HG03045 (cell line): ENCODE results near the gene FBN1.

ENCODE experiments used
- ATAC-seq: cut with Tn5 transposase; IDR thresholded peaks from one replicate; pipeline ENCODE4 v1.9.1; 2021; ENCODE audit warnings: mild to moderate bottlenecking, moderate library complexity; ENCODE audit not compliant: unreplicated experiment

The FBN1 gene

GRCh38 chr15:48527517-48527916, 118.0 kb downstream of the FBN1 start:
- no peak for ATAC-seq

GRCh38 chr15:48522911-48523310, 122.6 kb downstream of the FBN1 start:
- ATAC-seq = no peak

GRCh38 chr15:48522123-48522522, 123.4 kb downstream of the FBN1 start:
- ATAC-seq = no peak

- no peak for ATAC-seq
Measured at GRCh38 chr15:48520376-48521155, 124.9 kb downstream of the FBN1 start.

- no peak for ATAC-seq
Measured at GRCh38 chr15:48516121-48516520, 129.4 kb downstream of the FBN1 start.

DNA sequence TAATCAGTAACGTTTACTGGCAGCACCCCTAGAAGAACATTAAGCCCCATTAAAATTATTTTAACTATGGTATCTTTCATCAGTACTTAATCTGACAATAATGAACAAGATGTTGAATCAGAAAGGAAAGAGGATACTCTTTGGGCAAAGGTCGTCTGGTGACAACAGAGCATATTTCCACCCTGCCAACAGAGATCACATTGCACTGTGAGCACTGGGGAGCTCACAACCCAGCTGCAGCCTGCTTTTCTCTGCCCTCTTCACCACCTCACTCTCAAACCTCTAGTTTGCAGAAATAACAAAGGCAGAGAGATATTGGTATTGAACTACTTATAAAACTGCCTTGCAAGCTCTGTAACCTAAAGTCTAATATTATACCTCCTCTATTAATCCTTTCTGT, 130.0 kb downstream of the FBN1 start:
- no peak for ATAC-seq

DNA sequence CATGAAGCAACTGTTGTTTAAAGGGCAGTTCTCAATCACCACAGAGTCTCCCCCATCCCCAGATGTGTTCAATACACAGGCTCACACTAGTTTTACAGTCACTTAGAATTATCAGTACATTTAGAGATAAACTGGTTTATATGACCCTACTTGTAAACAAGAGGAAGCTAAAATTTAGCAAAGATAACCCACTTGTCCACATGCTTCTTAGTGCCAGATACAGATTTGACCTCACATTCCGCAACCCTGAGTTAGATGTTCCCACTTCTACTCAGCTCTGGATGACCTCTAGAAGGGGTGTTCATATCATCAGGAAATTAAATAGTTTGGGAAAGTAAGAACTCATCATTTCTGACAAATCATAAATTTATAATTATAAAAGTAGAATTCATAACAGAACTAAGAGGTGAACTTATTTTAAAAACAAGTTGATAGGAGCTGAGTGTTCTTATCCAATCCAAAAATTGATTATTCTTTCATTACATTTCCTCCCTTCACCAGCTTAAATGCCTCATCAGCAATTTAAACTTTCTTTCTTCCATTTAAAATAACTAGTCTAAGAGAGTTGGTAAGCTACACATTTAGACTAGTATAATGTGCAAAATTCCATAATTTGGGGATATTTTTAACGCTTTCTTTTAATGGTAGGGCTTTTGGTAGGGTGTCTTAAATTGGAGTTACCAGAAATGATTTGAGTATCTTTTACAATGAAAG, 131.2 kb downstream of the FBN1 start:
- no peak for ATAC-seq

DNA sequence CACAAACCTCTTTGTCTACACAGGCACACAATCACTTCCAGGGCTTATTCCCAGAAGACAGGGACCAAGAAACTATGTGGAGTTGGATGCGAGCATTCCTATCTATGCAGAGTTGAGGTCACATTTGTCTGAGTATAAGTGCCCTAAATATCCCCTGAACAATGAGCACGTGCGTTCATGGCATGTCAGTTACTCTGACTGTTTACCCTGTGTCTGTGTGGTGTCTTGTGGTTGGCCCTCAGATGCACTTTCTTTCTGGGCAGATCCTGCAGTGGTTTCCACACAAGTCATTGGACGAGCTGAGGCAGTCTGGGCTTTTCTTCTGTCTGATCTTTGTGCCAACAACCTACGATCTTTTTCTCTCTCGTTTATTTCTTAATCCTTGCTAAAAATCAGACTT, 134.5 kb downstream of the FBN1 start:
- no peak for ATAC-seq

- ATAC-seq = no peak
Measured at GRCh38 chr15:48507416-48508065, 138.0 kb downstream of the FBN1 start.

GRCh38 chr15:48505067-48505466, 140.4 kb downstream of the FBN1 start:
- ATAC-seq = no peak

DNA sequence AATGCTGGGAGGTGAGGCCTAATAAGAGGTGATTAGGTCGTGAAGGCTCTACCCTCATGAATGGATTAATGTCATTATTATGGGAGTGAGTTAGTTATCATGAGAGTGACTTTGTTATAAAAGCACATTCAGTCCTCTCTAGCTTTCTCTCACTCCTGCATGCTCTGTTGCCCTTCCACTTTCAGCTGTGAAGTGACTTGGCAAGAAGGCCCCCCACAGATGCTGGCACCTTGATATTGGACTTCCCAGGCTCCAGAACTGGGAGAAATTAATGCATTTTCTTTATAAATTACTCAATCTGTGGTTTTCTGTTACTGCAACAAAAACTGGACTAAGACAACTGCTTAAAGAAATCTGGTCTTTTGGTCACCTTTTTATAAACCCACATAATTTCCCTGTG, 144.3 kb downstream of the FBN1 start:
- ATAC-seq = no peak

- ATAC-seq = no peak
Measured at GRCh38 chr15:48500595-48500994, 144.9 kb downstream of the FBN1 start.

DNA sequence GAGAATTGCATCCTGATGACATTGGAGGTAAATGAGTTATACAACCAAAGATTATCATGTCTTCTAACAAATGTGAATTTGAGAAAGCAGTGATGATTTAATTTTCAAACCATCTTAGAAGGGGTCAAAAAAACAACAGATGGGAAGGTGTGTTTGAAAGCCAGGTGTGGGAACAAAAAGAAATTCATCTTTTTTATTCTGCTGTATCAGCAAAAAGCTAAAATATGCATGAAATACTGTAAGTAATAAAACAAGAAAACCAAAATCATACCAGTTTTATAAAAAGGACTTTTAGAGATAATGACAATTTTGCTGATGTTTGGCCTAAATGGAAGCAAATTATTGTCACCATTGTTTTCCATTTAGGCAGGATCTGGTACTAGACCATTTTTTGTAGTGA, 145.5 kb downstream of the FBN1 start:
- ATAC-seq = no peak

GRCh38 chr15:48498828-48499227, 146.7 kb downstream of the FBN1 start:
- no peak for ATAC-seq

- ATAC-seq = no peak
Measured at GRCh38 chr15:48494631-48495030, 150.9 kb downstream of the FBN1 start.

DNA sequence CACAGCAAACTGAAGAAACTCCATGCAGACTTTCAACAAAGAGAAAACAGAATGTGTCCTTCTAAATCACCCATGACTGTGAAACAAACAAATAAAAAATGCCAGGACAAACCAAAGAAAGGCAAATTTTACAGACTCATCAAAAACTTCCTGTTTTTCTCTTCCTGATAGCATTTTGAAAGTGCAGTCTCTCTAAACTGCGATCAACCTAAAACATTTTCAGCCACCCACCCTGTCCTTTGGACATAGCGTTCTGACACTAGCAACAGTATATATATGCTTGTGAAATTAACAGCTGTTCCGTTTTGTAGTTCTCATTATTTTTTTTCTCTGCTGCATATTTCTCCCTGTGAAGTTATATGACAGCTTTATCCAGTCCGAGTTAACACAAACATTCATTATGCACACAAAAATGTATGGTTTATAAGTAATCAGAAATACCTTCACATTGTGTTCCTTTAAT, 151.7 kb downstream of the FBN1 start:
- ATAC-seq = no peak

- ATAC-seq = no peak
Measured at GRCh38 chr15:48493084-48493762, 152.3 kb downstream of the FBN1 start.

GRCh38 chr15:48486228-48486627, 159.3 kb downstream of the FBN1 start:
- ATAC-seq = no peak

- ATAC-seq = no peak
Measured at GRCh38 chr15:48481802-48482201, 163.7 kb downstream of the FBN1 start.

DNA sequence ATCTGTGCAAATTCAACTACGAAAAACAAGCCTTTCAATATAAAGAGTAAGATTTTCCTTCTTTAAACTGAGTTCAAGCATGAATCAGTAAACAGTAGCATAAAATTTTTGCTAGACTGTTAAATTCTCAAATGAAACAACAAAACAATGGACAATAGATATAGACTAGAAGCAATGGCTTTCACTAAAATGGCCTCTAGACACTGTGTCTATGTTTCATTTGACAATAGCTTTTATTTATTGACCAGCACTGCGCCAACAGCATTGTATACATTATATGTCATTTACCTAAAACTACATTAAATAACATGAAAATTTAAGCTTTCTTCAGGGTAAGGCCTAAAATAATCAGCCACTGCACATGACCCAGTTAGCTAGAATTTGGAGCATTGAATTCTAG, 165.8 kb downstream of the FBN1 start:
- ATAC-seq = no peak

GRCh38 chr15:48478581-48478980, 166.9 kb downstream of the FBN1 start:
- no peak for ATAC-seq
